Chondrocyte (in vitro differentiated cells): ENCODE data around the gene UGT1A5. TPM values are rescaled to one million over a fixed set of nuclear protein-coding genes. Genes with fewer than 3 reads are reported as not detected.

Source experiments
- DNase-seq: peaks from one replicate; pipeline ENCODE4 v3.0.0; 2021; ENCODE audit warnings: mixed read lengths, low spot score
- H3K27ac Mint-ChIP-seq: one replicate; pipeline ENCODE4 v1.8.0; 2021; ENCODE audit warnings: mild to moderate bottlenecking, moderate library complexity, mixed read lengths; ENCODE audit not compliant: unreplicated experiment
- H3K27me3 Mint-ChIP-seq: 2 replicates; pipeline ENCODE4 v1.8.0; 2021; ENCODE audit warnings: low read depth, mixed read lengths
- H3K36me3 Mint-ChIP-seq: 2 replicates; pipeline ENCODE4 v1.8.0; 2021; ENCODE audit warnings: low read depth, mixed read lengths
- H3K4me1 Mint-ChIP-seq: 2 replicates; pipeline ENCODE4 v1.8.0; 2021; ENCODE audit warnings: low read depth, mild to moderate bottlenecking, mixed read lengths
- H3K4me3 Mint-ChIP-seq: one replicate; pipeline ENCODE4 v1.8.0; 2021; ENCODE audit warnings: mild to moderate bottlenecking, moderate library complexity, mixed read lengths; ENCODE audit not compliant: unreplicated experiment
- H3K9me3 Mint-ChIP-seq: 2 replicates; pipeline ENCODE4 v1.8.0; 2021; ENCODE audit warnings: low read depth, mixed read lengths
- total RNA-seq: library from RNA; stranded (reverse); gene quantifications from 3 replicates; pipeline ENCODE4 v1.2.1, GENCODE V29; 2021
- TF ChIP-seq, protein P1 (sequence below): fragments of 200-600 bp; sonication (generic); IDR thresholded peaks from 2 replicates; pipeline ENCODE4 v1.5.0; 2021; ENCODE audit warnings: antibody characterized with exemption, mild to moderate bottlenecking, moderate library complexity

Gene UGT1A5
- total RNA-seq, 1 donor from 2014 or later, result not detected

DNA sequence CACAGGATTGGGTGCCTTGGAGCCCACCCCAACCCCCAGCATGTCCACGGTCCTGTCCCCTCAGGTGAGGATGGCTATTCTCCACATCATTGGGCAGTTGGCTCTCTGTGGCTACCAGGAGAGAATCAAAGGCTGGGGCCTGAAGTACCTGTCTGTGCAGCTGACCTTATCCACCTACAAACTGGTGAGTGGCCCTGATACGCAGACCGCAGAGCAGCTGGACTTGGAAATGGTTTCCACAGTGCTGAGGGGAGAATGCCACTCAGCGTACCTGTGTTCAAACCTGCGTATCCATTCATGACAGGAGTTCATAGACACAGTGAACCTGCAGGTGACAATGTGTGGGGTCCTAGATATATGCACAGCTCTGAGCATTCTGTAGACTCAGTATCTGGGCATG is 87.0 kb downstream of the UGT1A5 start:
- peaks cover 17% of the 10 kb centered on the region for H3K27me3 Mint-ChIP-seq
- DNase-seq, result no peak
- peaks cover 5% of the 10 kb centered on the region for H3K9me3 Mint-ChIP-seq
- no peak overlapping the region for H3K27ac Mint-ChIP-seq
- H3K4me1 Mint-ChIP-seq, result peaks cover 4% of the 10 kb centered on the region
- H3K36me3 Mint-ChIP-seq, result peaks cover 2% of the 10 kb centered on the region
- no peak overlapping the region for H3K4me3 Mint-ChIP-seq
- TF ChIP-seq, protein P1, sequence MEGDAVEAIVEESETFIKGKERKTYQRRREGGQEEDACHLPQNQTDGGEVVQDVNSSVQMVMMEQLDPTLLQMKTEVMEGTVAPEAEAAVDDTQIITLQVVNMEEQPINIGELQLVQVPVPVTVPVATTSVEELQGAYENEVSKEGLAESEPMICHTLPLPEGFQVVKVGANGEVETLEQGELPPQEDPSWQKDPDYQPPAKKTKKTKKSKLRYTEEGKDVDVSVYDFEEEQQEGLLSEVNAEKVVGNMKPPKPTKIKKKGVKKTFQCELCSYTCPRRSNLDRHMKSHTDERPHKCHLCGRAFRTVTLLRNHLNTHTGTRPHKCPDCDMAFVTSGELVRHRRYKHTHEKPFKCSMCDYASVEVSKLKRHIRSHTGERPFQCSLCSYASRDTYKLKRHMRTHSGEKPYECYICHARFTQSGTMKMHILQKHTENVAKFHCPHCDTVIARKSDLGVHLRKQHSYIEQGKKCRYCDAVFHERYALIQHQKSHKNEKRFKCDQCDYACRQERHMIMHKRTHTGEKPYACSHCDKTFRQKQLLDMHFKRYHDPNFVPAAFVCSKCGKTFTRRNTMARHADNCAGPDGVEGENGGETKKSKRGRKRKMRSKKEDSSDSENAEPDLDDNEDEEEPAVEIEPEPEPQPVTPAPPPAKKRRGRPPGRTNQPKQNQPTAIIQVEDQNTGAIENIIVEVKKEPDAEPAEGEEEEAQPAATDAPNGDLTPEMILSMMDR, result no peak

DNA sequence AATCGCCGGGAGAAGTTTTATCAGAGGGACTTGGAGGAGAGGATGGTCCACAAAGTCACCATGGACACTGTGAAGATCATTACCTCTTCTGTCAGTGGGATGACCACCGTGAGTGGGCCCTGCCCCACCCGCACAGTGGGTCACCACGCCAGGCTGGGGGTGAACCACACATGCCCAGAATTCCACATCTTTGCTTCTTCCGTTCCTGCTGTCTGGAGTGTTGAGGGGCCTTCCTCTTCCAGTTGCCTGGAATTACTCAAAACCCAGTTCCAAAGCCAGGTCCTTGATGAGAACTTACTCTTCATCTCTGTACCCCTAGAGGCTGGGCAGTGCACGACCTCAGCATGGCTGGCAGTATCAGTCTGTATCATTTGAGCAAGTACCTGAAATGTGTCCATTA is 87.5 kb downstream of the UGT1A5 start:
- Mint-ChIP-seq H3K4me3 (no peak overlapping the region), H3K36me3 (peaks cover 2% of the 10 kb centered on the region), H3K4me1 (peaks cover 4% of the 10 kb centered on the region), H3K9me3 (peaks cover 5% of the 10 kb centered on the region), H3K27ac (no peak overlapping the region), H3K27me3 (peaks cover 21% of the 10 kb centered on the region)
- DNase-seq, result no peak
- TF ChIP-seq, protein P1, result no peak

DNA sequence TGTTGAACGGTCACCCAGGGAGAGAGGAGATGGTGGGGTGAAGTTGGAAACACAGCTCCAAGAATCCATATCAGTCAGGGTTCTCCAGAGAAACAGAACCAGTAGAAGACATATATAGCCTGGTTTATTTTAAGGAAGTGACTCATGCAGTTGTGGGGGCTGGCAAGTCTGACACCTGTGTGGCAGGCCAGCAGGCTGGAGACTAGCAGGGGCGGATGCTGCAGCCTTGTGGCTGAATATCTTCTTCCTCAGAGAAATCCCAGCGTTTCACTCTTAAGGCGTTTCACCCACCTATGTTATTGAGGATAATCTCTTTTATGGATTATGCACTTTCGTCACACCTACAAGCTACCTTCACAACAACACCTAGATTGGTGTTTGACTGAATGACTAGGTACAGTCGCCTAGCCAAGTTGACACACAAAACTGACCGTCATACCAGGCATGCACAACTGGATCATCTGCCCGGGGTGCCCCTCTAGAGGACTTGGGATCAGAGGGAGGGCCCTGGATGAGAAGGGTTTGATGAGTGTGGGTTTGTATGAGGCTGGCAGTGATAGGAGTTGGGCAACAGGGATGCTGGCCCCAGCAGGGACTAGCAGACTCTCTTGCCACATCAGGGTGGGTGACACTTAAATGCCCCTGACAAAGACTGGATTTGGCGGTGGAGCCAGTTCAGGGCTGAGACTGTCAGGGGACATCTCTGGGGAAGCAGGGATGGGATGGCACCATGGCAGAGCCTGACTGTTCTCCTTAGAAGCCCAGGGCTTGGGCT is 88.8 kb downstream of the UGT1A5 start:
- H3K9me3 Mint-ChIP-seq, result peaks cover 5% of the 10 kb centered on the region
- peaks cover 4% of the 10 kb centered on the region for H3K4me1 Mint-ChIP-seq
- peaks cover 2% of the 10 kb centered on the region for H3K36me3 Mint-ChIP-seq
- no peak overlapping the region for H3K4me3 Mint-ChIP-seq
- H3K27ac Mint-ChIP-seq, result no peak overlapping the region
- DNase-seq, result no peak
- peaks cover 25% of the 10 kb centered on the region for H3K27me3 Mint-ChIP-seq
- TF ChIP-seq, protein P1, result no peak

DNA sequence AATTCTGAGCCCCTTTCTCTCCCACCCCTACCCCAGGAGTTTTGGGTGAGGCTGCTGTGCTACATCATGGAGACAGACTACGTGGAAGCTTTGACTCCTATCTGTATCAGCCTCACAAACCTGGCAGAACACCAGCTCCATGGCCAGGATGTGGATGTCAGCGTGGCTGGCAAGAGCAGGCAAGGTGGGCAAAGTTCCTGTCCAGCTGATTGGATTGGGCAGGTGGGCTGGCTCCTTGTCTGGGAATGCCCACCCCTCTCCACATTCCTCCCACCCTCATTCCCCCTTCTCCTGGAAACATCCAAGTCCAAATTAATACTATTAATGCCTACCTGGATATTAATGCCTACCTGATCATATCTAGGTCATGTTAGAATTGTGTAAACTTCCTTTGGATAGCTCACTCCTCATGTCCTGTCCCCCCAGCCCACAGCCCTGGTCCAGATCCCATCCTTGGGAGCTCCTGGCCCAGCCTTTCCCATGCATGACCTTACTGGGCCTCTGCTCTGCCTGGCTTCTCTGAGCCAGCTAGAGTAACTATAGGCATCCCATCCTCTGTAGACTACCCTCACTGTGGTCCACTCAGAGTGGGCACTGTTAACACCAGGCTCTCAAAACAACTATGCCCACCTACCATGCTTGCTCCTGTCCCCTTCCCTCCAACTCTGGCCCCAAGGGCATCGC is 89.6 kb downstream of the UGT1A5 start:
- Mint-ChIP-seq H3K27ac (no peak overlapping the region), H3K27me3 (peaks cover 25% of the 10 kb centered on the region), H3K9me3 (peaks cover 5% of the 10 kb centered on the region), H3K4me3 (no peak overlapping the region), H3K36me3 (peaks cover 2% of the 10 kb centered on the region), H3K4me1 (peaks cover 4% of the 10 kb centered on the region)
- TF ChIP-seq, protein P1, result no peak
- DNase-seq, result no peak

DNA sequence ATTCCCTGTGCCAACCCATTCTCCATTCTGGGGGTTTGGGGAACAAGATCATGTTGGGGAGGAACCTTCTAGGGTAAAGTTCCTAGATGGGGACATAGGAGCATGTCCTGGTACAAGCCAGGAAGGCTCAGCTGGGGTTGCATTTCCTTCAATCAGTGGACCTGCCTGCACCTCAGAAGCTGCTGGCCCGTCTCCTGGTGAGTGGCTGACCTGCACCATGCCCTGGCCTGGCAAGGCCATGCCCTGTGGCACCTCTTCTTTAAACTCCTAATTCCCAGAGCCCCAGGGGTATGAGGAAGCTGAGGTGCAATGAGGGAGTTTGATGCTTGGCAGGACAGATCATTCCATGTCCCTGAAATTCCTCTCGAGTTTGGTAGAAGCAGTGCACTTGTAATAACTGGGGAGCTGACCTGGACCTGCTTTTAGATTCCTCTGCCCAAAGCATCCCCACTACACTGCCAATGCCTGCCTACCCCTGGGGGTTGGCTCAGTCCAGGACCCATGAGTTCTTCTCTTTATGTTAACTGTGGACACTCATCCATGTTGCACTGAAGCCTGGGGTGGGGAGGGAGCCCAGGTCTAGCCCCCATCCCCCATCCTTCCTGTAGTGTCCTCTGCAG is 90.7 kb downstream of the UGT1A5 start:
- peaks cover 23% of the 10 kb centered on the region for H3K27me3 Mint-ChIP-seq
- no peak for DNase-seq
- H3K36me3 Mint-ChIP-seq, result peaks cover 2% of the 10 kb centered on the region
- TF ChIP-seq, protein P1, result no peak
- H3K9me3 Mint-ChIP-seq, result peaks cover 5% of the 10 kb centered on the region
- peaks cover 4% of the 10 kb centered on the region for H3K4me1 Mint-ChIP-seq
- no peak overlapping the region for H3K4me3 Mint-ChIP-seq
- H3K27ac Mint-ChIP-seq, result no peak overlapping the region
